HepG2 (cell line): ENCODE results near the gene WDR3. TPM values are rescaled to one million over a fixed set of nuclear protein-coding genes. Genes with fewer than 3 reads are reported as not detected.
A peak's percentile ranks its signal among the peaks of the same experiment; 100 is the strongest.

Experiments used
- ATF7-NPFF ChIP-seq: sonication (generic); formaldehyde crosslinking; IDR thresholded peaks from 2 replicates; pipeline ENCODE4 v1.8.1; 2023; ENCODE audit warnings: mild to moderate bottlenecking, low read depth, missing genetic modification reagents, moderate library complexity
- NCOA5 ChIP-seq: sonication (generic); formaldehyde crosslinking; IDR thresholded peaks from 2 replicates; pipeline ENCODE4 v1.4.0; 2020; ENCODE audit warnings: missing genetic modification reagents
- XRCC5 ChIP-seq: fragments of 200-400 bp; formaldehyde crosslinking; optimal IDR thresholded peaks from 2 replicates; pipeline ENCODE3; 2017; ENCODE audit warnings: mild to moderate bottlenecking, low read length
- ZNF770 ChIP-seq: sonication (generic); formaldehyde crosslinking; IDR thresholded peaks from 2 replicates; pipeline ENCODE4 v1.5.0; 2020; ENCODE audit warnings: mild to moderate bottlenecking, missing genetic modification reagents
- polyA plus RNA-seq, 8 experiments: library from polyadenylated mRNA; depleted of rRNA in 3 of 8; stranded (reverse) in 7 of 8; unstranded in 1 of 8; fragments of >200 nt; fragmentation: Illumina TruSeq in 4 of 8; extraction: Trizol in 4 of 8; gene quantifications; 2 replicates each; pipeline versions ENCODE4 v1.2.1 to v1.2.3, GENCODE V29; 2011 to 2016; ENCODE audit warnings: low read depth in 4 of 8, missing spikeins in 1 of 8, mixed read lengths in 1 of 8; ENCODE audit not compliant: insufficient read depth in 1 of 8
- total RNA-seq, 5 experiments: library from RNA; depleted of rRNA; stranded (reverse); fragments of >200 nt; fragmentation: Illumina TruSeq; extraction: Trizol; gene quantifications; 2 replicates each; pipeline ENCODE4 v1.2.3, GENCODE V29; 2016; ENCODE audit warnings: low read depth in 1 of 5
- TF ChIP-seq, protein P1 (sequence below): sonication (generic); formaldehyde crosslinking; IDR thresholded peaks from 2 replicates; pipeline ENCODE4 v1.4.0; 2020; ENCODE audit warnings: mild to moderate bottlenecking, missing genetic modification reagents, borderline replicate concordance
- TF ChIP-seq, protein P2 (sequence below), 2 experiments: sonication (generic) in 1 of 2; formaldehyde crosslinking in 1 of 2; IDR thresholded peaks; 2 replicates each; pipeline versions ENCODE4 v1.4.0 to v1.6.1; 2016 to 2020; ENCODE audit warnings: borderline replicate concordance in 1 of 2, low read depth in 1 of 2, mild to moderate bottlenecking in 1 of 2, missing genetic modification reagents in 1 of 2
- TF ChIP-seq, protein P3 (sequence below): sonication (generic); formaldehyde crosslinking; IDR thresholded peaks from 2 replicates; pipeline ENCODE4 v1.4.0; 2020; ENCODE audit warnings: missing genetic modification reagents, borderline replicate concordance
- TF ChIP-seq, protein P4 (sequence below): sonication (generic); formaldehyde crosslinking; IDR thresholded peaks from 2 replicates; pipeline ENCODE4 v1.4.0; 2020; ENCODE audit warnings: missing genetic modification reagents

Gene WDR3
- total and polyA plus RNA-seq, 2 of the 13 experiments (the other 11 are each of a cell fraction or from before 2014, with no cell fraction given): 15.9 to 55.5 TPM

GRCh38 chr1:117929343-117930172 is at the start of gene WDR3, which contains the start of gene GDAP2 (continued):
- TF ChIP-seq, protein P1, sequence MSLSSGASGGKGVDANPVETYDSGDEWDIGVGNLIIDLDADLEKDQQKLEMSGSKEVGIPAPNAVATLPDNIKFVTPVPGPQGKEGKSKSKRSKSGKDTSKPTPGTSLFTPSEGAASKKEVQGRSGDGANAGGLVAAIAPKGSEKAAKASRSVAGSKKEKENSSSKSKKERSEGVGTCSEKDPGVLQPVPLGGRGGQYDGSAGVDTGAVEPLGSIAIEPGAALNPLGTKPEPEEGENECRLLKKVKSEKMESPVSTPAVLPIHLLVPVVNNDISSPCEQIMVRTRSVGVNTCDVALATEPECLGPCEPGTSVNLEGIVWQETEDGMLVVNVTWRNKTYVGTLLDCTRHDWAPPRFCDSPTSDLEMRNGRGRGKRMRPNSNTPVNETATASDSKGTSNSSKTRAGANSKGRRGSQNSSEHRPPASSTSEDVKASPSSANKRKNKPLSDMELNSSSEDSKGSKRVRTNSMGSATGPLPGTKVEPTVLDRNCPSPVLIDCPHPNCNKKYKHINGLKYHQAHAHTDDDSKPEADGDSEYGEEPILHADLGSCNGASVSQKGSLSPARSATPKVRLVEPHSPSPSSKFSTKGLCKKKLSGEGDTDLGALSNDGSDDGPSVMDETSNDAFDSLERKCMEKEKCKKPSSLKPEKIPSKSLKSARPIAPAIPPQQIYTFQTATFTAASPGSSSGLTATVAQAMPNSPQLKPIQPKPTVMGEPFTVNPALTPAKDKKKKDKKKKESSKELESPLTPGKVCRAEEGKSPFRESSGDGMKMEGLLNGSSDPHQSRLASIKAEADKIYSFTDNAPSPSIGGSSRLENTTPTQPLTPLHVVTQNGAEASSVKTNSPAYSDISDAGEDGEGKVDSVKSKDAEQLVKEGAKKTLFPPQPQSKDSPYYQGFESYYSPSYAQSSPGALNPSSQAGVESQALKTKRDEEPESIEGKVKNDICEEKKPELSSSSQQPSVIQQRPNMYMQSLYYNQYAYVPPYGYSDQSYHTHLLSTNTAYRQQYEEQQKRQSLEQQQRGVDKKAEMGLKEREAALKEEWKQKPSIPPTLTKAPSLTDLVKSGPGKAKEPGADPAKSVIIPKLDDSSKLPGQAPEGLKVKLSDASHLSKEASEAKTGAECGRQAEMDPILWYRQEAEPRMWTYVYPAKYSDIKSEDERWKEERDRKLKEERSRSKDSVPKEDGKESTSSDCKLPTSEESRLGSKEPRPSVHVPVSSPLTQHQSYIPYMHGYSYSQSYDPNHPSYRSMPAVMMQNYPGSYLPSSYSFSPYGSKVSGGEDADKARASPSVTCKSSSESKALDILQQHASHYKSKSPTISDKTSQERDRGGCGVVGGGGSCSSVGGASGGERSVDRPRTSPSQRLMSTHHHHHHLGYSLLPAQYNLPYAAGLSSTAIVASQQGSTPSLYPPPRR (CRISPR knock-in tag): no peak
- TF ChIP-seq NCOA5 (no peak), XRCC5 (no peak), ATF7-NPFF (0 out of 2 replicates have a peak, but pooled peaks have one; percentile 69), ZNF770 (CRISPR knock-in tag) (peak; percentile 91)
- TF ChIP-seq, protein P2, sequence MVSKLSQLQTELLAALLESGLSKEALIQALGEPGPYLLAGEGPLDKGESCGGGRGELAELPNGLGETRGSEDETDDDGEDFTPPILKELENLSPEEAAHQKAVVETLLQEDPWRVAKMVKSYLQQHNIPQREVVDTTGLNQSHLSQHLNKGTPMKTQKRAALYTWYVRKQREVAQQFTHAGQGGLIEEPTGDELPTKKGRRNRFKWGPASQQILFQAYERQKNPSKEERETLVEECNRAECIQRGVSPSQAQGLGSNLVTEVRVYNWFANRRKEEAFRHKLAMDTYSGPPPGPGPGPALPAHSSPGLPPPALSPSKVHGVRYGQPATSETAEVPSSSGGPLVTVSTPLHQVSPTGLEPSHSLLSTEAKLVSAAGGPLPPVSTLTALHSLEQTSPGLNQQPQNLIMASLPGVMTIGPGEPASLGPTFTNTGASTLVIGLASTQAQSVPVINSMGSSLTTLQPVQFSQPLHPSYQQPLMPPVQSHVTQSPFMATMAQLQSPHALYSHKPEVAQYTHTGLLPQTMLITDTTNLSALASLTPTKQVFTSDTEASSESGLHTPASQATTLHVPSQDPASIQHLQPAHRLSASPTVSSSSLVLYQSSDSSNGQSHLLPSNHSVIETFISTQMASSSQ (IDR thresholded peaks at IDR 0.05; ENCODE audit: low read depth): no peak
- TF ChIP-seq, protein P2 (CRISPR knock-in tag; IDR thresholded peaks at IDR 0.05; ENCODE audit: borderline replicate concordance): peak; percentile 40; the same call in 1 of the 2 replicates
- TF ChIP-seq, protein P3, sequence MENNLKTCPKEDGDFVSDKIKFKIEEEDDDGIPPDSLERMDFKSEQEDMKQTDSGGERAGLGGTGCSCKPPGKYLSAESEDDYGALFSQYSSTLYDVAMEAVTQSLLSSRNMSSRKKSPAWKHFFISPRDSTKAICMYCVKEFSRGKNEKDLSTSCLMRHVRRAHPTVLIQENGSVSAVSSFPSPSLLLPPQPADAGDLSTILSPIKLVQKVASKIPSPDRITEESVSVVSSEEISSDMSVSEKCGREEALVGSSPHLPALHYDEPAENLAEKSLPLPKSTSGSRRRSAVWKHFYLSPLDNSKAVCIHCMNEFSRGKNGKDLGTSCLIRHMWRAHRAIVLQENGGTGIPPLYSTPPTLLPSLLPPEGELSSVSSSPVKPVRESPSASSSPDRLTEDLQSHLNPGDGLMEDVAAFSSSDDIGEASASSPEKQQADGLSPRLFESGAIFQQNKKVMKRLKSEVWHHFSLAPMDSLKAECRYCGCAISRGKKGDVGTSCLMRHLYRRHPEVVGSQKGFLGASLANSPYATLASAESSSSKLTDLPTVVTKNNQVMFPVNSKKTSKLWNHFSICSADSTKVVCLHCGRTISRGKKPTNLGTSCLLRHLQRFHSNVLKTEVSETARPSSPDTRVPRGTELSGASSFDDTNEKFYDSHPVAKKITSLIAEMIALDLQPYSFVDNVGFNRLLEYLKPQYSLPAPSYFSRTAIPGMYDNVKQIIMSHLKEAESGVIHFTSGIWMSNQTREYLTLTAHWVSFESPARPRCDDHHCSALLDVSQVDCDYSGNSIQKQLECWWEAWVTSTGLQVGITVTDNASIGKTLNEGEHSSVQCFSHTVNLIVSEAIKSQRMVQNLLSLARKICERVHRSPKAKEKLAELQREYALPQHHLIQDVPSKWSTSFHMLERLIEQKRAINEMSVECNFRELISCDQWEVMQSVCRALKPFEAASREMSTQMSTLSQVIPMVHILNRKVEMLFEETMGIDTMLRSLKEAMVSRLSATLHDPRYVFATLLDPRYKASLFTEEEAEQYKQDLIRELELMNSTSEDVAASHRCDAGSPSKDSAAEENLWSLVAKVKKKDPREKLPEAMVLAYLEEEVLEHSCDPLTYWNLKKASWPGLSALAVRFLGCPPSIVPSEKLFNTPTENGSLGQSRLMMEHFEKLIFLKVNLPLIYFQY (CRISPR knock-in tag): no peak
- TF ChIP-seq, protein P4, sequence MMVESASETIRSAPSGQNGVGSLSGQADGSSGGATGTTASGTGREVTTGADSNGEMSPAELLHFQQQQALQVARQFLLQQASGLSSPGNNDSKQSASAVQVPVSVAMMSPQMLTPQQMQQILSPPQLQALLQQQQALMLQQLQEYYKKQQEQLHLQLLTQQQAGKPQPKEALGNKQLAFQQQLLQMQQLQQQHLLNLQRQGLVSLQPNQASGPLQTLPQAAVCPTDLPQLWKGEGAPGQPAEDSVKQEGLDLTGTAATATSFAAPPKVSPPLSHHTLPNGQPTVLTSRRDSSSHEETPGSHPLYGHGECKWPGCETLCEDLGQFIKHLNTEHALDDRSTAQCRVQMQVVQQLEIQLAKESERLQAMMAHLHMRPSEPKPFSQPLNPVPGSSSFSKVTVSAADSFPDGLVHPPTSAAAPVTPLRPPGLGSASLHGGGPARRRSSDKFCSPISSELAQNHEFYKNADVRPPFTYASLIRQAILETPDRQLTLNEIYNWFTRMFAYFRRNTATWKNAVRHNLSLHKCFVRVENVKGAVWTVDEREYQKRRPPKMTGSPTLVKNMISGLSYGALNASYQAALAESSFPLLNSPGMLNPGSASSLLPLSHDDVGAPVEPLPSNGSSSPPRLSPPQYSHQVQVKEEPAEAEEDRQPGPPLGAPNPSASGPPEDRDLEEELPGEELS (CRISPR knock-in tag): 0 out of 2 replicates have a peak, but pooled peaks have one; percentile 20
